ENCODE results near the gene ADAMTSL1.

The ADAMTSL1 gene

DNA sequence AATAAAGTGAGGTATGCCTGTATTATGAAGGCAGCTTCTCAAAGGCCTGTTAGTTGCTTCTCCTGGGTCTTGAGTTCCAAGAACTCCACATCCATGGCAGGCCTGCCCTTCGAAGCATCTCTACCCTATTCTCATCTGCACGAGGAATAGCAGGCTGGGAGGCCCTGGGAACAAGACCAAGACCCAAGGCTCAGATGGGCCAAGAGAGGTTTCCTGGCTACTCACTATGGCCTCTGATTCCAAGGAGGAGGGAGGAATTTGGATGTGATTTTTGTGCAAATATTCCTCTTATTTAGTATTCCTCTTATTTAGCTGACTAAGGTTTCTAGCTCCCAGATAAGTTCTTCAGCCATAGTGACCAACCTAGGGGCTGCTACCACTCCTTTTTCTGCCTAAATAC lies 407.8 kb downstream of the ADAMTSL1 start:
- no peak for DNase-seq

DNA sequence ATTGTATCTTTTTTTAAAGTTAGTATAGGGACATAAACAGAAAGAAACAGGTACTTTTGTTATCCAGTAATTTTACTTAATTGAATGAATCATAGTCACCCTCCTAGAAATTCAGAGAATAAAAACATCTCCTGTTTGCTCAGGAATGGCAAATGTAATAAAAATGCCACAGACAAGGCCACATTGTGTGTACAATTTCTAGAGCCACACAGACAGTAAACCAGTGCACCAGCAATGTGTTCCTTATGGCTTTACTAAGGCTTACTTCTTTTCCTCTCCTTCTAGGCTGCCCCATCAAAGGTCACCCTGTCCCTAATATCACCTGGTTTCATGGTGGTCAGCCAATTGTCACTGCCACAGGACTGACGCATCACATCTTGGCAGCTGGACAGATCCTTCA lies 413.6 kb downstream of the ADAMTSL1 start:
- no peak for DNase-seq

DNA sequence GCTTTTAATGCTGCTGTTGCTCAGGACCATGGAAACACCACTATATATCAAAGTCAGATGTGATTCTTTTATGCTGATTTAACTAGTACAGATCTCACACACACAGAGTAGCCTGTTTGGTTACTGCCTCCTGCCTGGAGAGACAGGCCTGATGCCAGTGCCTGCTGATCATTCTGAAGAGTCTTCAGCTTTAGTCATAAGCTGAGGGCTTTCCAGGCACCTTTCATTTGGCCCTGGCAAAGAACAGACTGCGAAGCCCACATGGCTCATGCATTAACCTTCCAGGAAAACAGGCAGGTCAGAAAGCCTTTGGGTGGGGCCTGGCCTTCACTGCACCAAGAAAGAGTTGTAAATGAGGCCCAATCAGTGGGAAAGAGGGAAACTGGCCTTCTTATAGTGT lies 414.3 kb downstream of the ADAMTSL1 start:
- no peak for DNase-seq

DNA sequence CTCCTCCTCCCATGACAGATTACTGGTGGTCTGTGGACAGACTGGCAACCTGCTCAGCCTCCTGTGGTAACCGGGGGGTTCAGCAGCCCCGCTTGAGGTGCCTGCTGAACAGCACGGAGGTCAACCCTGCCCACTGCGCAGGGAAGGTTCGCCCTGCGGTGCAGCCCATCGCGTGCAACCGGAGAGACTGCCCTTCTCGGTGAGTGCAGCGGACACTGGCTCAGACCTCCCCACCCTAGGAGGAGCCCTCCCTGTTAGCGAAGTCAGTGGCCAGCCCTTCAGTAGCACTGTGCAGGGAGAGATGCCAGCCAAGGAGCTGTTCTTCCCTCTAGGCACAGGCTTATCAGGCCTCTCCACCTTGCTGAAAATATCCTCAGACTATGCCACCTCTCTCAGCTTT lies 415.6 kb downstream of the ADAMTSL1 start:
- no peak for DNase-seq

DNA sequence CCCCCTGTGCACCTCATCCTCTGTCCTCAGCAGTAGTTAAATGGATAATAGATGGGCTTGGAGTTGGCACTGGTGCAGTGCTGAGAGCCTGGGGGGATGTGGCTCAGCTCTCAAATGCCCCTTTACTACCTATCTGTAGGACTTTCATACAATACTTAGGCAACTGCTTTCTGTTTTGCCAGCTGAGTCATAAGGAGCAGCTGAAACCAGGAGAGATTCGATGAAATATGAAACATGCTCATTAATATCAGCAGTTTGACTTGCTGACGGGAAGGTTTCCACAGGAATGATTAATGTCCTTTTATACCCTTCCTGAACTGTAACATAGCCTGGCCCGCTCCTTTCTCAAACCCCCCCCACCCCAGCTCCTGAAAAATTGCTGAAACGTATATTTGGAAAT lies 416.4 kb downstream of the ADAMTSL1 start:
- DNase-seq: no peak

DNA sequence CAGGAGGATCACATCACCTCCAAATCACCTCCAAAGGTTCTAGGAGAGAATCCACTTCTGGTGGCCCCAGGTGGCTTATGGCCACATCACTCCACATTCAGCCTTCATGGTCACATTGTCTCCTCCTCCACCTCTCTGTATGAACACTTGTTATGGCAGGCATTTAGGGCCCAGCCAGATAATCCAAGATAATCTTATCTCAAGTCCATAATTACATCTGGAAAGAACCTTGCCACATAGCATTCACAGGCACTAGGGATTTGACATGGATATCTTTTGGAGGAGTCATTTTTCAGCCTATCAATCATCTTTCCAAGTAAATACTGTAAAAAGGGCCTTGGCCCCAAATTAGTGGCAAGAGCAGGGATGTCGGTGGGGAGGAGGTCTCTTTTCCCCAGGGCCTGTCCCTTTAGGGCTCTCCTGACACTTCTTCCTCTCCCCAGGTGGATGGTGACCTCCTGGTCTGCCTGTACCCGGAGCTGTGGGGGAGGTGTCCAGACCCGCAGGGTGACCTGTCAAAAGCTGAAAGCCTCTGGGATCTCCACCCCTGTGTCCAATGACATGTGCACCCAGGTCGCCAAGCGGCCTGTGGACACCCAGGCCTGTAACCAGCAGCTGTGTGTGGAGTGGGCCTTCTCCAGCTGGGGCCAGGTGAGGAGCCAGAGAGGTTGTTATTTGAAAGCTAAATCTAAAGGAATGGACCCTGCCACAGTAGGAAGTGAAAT lies 418.2 kb downstream of the ADAMTSL1 start:
- no peak for DNase-seq

DNA sequence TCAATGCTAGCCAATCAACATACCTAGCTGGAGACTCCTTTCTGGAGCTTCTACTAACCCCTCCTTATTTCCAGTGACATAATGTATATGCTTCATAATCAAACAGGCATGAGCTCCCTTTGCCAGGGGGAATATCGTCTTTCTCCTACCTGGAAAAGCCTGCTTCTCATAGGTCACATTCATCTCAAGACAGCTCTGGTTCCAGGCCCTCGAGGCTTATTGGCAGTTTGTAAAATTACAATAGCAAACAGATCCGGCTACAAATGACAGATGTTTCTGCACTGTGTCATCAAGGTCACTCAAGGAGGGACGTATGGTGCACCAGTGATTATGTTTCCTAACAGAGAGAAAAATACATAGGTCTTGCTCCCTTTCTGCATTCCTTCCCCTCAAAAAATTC lies 419.1 kb downstream of the ADAMTSL1 start:
- no peak for DNase-seq

DNA sequence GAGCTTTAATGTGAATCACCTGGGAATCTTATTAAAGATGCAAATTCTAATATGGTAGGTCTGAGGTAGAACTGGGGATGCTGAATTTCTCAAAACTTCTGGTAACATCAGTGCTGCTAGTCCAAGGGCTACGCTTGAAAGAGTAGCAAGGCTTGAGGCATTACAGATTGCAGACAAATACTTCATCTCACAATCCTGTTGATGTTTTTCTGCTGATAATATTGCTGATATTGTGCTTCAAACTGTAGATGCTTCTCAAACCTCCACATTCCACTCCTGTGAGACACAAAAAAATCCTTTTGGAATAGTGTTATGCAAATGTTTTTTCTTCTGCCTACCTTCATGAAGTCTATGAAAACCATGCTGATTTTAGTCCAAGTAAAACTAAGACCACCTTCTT lies 419.5 kb downstream of the ADAMTSL1 start:
- DNase-seq: no peak

DNA sequence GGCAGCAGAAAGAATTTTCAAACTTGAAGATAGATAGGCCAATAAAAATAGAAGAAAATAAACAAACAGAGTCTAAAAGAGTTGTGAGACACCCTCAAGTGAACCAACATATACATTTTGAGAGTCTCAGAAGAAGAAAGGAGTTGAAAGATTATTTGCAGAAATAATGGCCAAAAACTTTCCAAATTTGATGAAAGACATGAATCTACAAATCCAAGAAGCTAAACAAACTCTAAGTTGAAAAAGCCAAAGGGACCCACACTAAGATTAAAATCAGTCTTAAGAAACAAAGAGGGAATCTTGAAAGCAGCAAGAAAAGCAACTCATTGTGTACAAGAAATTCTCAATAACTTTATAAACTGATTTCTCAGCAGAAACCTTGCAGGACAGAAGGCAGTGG lies 422.1 kb downstream of the ADAMTSL1 start:
- no peak for DNase-seq

DNA sequence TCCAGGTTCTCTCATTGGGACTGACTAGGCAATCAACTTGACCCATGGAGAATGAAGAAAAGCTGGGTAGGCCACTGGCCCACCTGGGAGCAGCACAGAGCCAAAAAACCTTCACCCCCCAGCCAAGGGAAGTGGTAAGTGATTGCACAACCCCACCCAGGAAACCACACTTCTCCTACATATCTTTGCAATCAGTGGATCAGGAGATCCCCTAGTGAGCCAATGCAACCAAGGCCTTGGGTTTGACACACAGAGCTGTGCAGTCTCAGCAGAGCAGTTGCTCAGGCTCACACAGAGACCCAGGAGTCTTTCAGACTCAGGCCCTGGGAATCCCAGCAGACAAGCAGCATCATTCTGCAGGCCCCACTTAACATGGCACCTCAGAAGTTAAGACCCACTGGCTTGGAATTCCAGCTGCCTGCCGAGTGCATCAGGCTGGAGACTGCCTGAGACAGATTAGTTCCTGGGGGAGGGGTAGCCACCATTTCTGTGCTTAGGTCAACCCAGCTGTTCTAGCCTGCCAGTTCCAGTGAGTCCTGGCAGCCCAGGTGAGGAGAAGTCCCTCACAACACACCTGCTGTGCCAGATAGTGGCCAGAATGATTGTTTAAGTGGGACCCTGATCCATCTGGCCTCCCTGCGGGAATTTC lies 422.7 kb downstream of the ADAMTSL1 start:
- no peak for DNase-seq

DNA sequence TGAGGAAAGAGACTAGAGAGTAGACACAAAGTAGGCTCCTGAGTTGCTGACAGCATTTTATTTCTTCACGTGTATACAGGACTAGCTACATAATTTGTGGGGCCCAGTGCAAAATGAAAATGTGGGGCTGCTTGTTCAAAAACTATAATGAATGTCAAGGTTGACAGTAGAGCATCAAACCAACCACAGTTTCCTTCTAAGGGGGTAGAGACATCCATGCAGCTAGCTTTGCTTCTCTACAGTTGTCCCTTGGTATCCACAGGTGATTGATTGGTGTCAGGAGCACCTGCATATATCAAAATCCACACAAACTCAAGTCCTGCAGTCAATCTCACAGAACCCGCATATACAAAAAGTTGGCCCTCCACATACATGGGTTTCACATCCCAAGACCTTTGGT lies 429.5 kb downstream of the ADAMTSL1 start:
- no peak for DNase-seq

DNA sequence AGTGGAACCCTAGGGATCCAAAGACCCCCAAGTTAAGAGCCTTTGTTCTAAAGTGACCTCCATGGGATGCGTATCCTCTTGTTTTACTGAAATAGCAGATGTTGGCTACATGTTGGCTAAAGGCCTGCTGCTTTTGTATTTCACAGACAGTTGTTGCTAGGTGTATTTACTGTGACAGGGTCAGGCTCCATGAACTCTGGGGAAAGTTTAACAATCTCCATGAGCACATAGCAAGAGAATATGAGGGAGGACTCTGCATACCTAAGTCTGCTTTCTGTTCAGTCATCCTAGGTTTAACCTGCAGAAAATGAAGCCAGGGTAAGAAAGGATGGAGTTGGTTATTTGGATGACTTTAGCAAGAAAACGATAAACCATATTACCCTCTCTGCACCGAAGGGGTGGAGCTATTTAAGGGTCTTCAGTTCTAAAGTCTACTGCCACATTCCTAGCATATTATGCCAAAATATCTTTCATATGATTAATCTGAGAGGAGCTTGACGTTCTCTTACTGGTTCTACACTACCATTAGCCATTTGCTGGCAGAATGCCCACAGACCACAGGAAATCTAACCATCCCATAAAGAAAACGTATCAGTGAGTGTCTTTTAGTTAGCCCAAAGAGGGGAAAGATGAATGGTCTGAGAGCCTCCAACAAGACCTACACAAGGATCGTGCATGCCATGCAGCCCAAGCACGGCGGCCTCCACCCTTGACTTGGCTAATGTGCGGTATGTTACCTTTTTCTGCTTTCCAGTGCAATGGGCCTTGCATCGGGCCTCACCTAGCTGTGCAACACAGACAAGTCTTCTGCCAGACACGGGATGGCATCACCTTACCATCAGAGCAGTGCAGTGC lies 431.3 kb downstream of the ADAMTSL1 start:
- peak; percentile 16 for DNase-seq

DNA sequence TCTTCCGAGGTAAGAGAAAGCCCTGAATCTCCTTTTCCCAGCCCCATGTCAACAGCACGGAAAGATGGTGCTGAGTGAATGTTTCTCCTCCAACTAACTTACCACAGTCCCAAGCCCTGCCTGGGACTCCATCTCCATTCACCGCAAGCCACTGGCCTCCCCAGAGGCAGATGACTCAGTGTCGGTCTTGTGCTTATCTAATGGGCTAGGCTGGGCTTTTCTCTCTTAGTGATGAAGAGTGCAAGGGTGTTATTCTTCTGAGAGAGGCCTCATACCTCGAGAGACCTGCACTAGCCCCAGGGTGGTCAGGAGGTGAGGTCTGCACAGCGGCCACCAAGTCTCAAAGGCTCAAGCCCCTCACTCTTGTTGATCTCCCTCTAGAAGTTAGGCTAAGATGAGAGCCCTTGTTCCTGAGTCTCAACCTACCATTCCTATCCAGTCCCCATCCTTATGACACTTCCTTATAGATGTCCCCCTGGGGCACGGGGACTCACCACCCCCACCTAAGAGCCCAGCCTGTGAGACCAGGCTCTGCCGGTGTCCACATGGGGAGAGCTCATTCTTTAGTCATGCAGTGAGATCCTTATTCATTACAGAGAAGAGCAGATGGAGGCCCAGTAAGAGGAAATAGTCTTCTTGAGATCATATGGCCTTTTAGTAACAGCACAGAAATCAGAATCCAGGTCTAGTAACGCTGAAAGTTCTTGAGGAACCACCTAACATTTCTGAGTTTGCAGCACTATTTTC lies 432.1 kb downstream of the ADAMTSL1 start:
- no peak for DNase-seq

DNA sequence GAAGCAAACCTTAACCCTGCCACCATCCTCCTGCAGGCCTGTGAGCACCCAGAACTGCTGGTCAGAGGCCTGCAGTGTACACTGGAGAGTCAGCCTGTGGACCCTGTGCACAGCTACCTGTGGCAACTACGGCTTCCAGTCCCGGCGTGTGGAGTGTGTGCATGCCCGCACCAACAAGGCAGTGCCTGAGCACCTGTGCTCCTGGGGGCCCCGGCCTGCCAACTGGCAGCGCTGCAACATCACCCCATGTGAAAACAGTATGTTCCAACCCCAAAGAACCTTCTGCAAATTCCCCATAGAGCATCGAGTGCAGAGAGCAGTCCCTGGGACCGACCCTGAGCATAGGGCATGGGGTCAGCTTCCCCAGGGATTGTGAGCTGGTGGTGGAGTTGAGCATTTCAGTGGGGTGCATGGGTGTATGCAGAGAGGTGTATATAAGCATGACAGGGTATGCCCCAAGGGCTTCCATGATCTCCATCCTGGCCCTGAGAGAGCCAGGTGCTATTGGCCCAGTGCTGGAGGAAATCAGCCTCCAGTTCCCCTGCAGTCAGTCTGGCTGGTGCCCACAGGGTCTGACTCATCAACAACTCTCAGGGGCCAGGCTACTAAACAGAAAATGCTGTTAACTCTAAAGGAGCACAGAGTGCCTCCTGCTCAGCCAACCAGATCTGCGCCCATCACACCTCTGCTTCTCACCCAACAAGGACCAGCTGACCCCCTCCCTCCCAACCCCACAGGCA lies 432.9 kb downstream of the ADAMTSL1 start:
- no peak for DNase-seq

DNA sequence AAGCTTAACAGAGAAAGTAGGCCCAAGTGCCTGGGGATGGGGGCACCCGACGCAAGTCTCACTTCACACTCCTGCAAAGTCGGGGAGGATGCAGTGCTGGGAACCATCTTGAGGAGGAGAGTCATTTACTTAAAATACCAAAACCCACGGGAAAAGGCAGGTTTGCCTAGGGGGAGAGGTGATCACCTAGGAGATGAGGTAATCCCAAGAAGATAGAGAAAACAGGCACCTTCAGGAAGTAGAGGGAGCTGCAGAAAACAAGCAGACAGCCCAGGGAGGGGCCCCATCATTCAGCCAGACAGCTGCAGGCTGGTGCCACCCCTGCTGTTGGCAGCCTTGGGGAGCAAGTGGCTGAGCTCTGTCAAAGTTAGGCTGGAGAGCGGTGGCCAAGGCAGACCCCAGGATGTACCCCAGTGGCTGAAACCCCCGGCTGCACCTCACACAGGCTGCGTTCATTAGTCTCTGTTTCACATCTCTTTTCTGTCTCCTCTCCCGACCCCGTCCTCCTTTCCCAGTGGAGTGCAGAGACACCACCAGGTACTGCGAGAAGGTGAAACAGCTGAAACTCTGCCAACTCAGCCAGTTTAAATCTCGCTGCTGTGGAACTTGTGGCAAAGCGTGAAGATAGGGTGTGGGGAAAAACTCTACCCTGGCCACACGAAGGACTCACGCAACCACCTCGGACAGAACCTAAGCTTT lies 434.1 kb downstream of the ADAMTSL1 start:
- DNase-seq: no peak

DNA sequence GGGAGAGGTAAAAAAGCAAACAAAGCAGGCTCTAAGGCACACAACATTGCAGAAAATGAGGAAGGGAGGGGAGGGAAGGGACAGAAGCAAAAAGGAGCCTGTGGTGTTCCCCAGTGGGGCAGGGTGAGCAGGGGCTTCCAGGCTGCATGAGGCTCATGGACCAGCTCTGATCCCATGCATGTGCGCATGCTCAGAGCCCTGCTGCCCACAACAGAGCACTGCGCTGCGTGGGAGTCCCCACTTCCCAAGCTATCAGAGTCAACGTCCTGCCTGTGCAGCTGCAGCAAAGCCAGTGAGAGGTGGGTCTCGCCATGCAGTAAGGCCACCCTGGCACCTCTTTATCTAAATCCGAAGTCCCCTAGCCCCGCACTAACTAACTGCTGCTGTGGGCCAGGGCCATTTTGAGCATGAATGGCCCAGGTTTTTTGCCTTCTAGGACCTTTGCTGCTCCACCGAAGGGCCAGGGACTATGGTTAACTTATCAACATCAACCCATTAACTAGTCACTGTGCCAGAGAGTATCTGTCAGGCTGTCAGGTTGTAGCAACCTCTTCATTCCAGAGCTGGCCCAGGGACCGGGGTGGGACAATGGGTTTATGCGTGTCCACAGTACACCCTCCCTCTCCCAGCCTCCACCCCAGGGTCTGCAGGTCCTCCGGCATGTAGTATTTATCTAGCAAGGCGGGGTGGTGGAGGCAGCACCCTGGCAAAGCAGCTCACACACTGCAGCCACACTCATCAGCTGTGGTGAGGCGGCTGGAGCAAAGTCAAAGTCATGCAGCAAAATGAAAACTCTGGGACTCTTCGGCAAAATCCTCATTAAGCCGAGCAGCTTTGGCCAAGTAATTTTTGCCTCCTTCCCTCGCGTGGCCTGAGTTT lies 435.4 kb downstream of the ADAMTSL1 start:
- DNase-seq: no peak

DNA sequence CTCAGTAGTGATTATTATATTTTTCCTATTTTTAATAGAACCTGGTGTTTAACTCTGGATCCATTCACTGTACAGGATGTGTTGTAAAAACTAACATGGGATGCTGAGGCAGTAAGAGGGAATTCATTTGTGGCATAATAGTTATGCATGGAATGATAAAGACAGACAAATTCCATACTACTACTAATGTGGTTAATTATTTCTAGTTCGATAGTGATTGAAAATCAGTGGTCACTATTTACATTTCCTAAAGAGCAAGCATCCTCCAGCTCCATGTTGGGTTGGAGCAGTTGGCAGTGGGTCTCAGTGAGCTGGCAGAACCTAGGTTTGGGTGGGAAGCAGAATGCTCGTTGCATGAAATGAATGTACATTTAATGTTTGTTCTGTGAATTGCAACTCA lies 436.5 kb downstream of the ADAMTSL1 start:
- DNase-seq: no peak

DNA sequence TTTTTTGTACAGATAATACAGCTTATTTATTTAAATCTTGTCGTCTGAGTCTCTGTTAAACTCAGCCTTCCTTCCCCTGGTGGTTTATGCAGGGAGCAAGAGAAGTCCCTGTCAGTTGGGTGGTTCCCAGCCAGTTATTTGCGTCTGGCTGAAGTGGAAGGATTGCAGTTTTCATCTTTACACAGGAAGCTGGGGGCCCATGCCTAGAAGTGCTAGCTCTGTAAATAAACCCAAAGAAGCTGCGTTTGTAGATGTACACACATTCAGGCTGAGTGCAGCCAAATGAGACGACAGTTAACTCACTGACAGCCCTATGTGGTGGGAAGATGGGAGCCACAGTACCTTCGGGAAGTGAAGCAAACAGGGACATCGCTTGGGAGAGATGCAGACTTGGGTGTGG lies 437.0 kb downstream of the ADAMTSL1 start:
- no peak for DNase-seq

DNA sequence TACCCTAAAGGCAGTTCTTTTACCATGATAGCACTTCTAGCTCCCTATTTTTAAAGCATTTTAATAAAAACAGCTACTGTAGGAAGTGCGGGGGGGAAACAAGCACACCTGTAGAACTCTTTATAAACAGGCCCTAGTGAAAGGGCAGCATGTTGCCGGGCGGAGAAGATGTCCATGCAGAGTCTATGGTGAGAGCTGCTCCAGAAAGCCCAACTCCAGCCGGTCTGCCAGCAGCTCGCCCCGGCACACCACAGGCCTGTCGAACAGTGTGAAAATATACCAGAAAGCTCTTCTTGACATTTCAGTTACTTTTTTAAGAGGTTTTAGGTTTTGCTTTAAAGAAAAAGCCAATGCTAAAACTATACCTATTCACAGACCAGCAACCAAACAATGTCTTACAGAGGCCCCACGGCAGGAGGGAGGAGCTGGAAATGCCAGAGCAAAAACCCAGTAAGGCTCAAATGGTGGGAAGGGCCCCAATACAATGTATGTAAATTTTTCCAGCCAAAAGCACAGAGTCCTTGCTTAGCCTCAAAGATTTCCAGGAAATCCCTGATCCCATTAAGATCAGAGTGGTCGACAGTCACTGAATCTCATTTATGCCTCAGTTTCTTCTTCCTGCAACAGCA lies 437.9 kb downstream of the ADAMTSL1 start:
- no peak for DNase-seq

Measured in eye (tissue), 1 donor.